GM19324 (cell line): ENCODE measurements around the gene MRPL34.
A peak's percentile ranks its signal among the peaks of the same experiment; 100 is the strongest.

Source experiments
- ATAC-seq: cut with Tn5 transposase; IDR thresholded peaks from one replicate; pipeline ENCODE4 v1.9.1; 2021; ENCODE audit warnings: mild to moderate bottlenecking, moderate library complexity; ENCODE audit not compliant: unreplicated experiment, low FRiP score

The MRPL34 gene

GRCh38 chr19:17327068-17327653 is 21.5 kb downstream of the MRPL34 start:
- no peak for ATAC-seq

GRCh38 chr19:17327654-17328516 is 22.2 kb downstream of the MRPL34 start:
- ATAC-seq: no peak

- ATAC-seq: no peak
Measured at GRCh38 chr19:17328517-17329365, 23.1 kb downstream of the MRPL34 start.

- no peak for ATAC-seq
Measured at GRCh38 chr19:17329366-17330261, 23.9 kb downstream of the MRPL34 start.

- no peak for ATAC-seq
Measured at GRCh38 chr19:17330262-17331044, 24.8 kb downstream of the MRPL34 start.

GRCh38 chr19:17331045-17331558 is 25.4 kb downstream of the MRPL34 start:
- no peak for ATAC-seq

- no peak for ATAC-seq
Measured at GRCh38 chr19:17332360-17332676, 26.6 kb downstream of the MRPL34 start.

- ATAC-seq: no peak
Measured at GRCh38 chr19:17332677-17333581, 27.3 kb downstream of the MRPL34 start.

GRCh38 chr19:17333611-17334413 is 28.1 kb downstream of the MRPL34 start:
- ATAC-seq: no peak

GRCh38 chr19:17334414-17335409 is 29.0 kb downstream of the MRPL34 start, which contains the start of gene ANO8:
ANO8 (minus strand) TSS chr19:17334855; CDS start chr19:17334670, 185 bp downstream.
- ATAC-seq: peak; percentile 43

- no peak for ATAC-seq
Measured at GRCh38 chr19:17335575-17335974, 29.9 kb downstream of the MRPL34 start.

- ATAC-seq: peak; percentile 75
Measured at GRCh38 chr19:17336872-17337674, 31.4 kb downstream of the MRPL34 start, which contains the start of gene GTPBP3. GTPBP3 (plus strand) TSS chr19:17337553; CDS start chr19:17337612, 59 bp downstream.

- ATAC-seq: peak; percentile 2
Measured at GRCh38 chr19:17337675-17338432, 32.2 kb downstream of the MRPL34 start.

- no peak for ATAC-seq
Measured at GRCh38 chr19:17338433-17339078, 32.9 kb downstream of the MRPL34 start.
